ENCODE measurements around the gene RGSL1.

RGSL1 gene

DNA sequence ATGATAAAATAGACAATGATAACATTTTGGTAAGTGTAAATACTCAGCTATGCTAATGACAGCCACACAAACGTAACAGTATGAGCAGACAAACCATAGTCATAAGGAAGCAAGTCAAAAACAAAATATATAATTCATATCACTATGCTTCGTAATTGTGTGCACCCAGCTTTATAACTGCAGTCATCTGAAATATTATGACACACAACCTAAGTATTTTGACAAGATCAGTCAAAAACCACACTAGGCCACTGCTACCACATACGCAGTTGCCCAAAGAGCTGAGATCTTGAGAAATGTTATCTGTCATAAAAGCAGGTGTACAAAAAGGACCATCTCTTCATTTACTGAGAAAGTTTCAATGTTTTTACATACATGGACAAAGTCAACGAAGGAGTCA is 113.1 kb downstream of the RGSL1 start:
- H2AFZ ChIP-seq (ENCODE audit: low read depth, low read length, severe bottlenecking) = no peak overlapping the region
- H3K9me3 ChIP-seq (ENCODE audit: insufficient read depth, low read length) = no peaks in the 10 kb centered on the region; the same call in 1 of the 2 replicates
- H4K20me1 ChIP-seq (ENCODE audit: low read depth, low read length) = no peaks in the 10 kb centered on the region
- no peak overlapping the region for H3K9ac ChIP-seq (ENCODE audit: low read length)
- H3K4me2 ChIP-seq (ENCODE audit: low read depth, low read length, poor library complexity, severe bottlenecking) = no peak overlapping the region
- TF ChIP-seq, protein P1, sequence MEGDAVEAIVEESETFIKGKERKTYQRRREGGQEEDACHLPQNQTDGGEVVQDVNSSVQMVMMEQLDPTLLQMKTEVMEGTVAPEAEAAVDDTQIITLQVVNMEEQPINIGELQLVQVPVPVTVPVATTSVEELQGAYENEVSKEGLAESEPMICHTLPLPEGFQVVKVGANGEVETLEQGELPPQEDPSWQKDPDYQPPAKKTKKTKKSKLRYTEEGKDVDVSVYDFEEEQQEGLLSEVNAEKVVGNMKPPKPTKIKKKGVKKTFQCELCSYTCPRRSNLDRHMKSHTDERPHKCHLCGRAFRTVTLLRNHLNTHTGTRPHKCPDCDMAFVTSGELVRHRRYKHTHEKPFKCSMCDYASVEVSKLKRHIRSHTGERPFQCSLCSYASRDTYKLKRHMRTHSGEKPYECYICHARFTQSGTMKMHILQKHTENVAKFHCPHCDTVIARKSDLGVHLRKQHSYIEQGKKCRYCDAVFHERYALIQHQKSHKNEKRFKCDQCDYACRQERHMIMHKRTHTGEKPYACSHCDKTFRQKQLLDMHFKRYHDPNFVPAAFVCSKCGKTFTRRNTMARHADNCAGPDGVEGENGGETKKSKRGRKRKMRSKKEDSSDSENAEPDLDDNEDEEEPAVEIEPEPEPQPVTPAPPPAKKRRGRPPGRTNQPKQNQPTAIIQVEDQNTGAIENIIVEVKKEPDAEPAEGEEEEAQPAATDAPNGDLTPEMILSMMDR (IDR thresholded peaks at IDR 0.05; ENCODE audit: insufficient read depth, low read length, poor library complexity, severe bottlenecking) = no peak
- no peak for TF ChIP-seq EZH2phosphoT487 (conservative IDR thresholded peaks at IDR 0.05; ENCODE audit: low read length)
- H3K27ac ChIP-seq (ENCODE audit: low read depth, low read length) = no peak overlapping the region
- H3K9me2 ChIP-seq (replicated peaks; ENCODE audit: insufficient read depth, low read length) = no peaks in the 10 kb centered on the region
- H3F3A ChIP-seq (ENCODE audit: insufficient read depth) = peaks cover 7% of the 10 kb centered on the region; the same call in 1 of the 2 replicates
- H3K36me3 ChIP-seq (ENCODE audit: low read length) = peaks cover 12% of the 10 kb centered on the region
- no peaks in the 10 kb centered on the region for H3K79me2 ChIP-seq (ENCODE audit: insufficient read depth, low read length)
- no peak overlapping the region for H3K4me3 ChIP-seq (ENCODE audit: insufficient read depth, low read length, poor library complexity, severe bottlenecking)
- H3K27me3 ChIP-seq (ENCODE audit: low read length) = no peaks in the 10 kb centered on the region

DNA sequence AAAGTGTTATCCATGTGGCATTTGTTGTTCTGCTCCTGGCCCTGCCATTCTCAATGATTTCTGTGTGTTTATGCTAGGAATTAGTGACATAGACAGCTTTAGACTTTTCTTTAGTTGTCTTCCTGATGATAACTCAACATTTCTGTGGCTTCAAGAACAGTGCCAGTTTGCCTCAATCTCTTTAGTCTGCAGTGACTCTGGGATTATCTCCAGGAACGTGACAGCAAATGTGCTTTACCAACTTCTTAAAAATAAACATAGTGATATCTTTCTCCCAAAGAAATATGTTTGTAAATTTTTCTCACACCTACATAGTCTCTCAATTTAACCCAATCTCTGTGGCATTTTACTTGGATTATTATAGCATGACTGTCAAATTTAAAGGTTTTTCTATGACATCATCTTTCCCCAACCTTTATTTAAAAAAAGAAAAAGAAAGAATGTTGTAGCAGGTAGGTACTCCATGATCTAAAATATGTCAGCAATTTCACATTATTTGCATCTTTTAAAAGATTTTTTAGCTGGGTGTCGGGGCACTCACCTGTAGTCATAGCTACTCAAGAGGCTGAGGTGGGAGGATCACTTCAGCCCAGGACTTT is 114.6 kb downstream of the RGSL1 start:
- H3K27me3 ChIP-seq (ENCODE audit: low read length) = no peaks in the 10 kb centered on the region
- H3K36me3 ChIP-seq (ENCODE audit: low read length) = peaks cover 12% of the 10 kb centered on the region
- H3K9me2 ChIP-seq (replicated peaks; ENCODE audit: insufficient read depth, low read length) = no peaks in the 10 kb centered on the region
- no peaks in the 10 kb centered on the region for H3K79me2 ChIP-seq (ENCODE audit: insufficient read depth, low read length)
- no peak overlapping the region for H3K27ac ChIP-seq (ENCODE audit: low read depth, low read length)
- TF ChIP-seq EZH2phosphoT487 (conservative IDR thresholded peaks at IDR 0.05; ENCODE audit: low read length) = no peak
- TF ChIP-seq, protein P1 (IDR thresholded peaks at IDR 0.05; ENCODE audit: insufficient read depth, low read length, poor library complexity, severe bottlenecking) = no peak
- H4K20me1 ChIP-seq (ENCODE audit: low read depth, low read length) = no peaks in the 10 kb centered on the region
- no peak overlapping the region for H3K4me2 ChIP-seq (ENCODE audit: low read depth, low read length, poor library complexity, severe bottlenecking)
- H3K4me3 ChIP-seq (ENCODE audit: insufficient read depth, low read length, poor library complexity, severe bottlenecking) = no peak overlapping the region
- peaks cover 21% of the 10 kb centered on the region for H3F3A ChIP-seq (ENCODE audit: insufficient read depth)
- peak overlapping the region; percentile 50 for H2AFZ ChIP-seq (ENCODE audit: low read depth, low read length, severe bottlenecking)
- H3K9me3 ChIP-seq (ENCODE audit: insufficient read depth, low read length) = no peaks in the 10 kb centered on the region; the same call in 1 of the 2 replicates
- H3K9ac ChIP-seq (ENCODE audit: low read length) = no peak overlapping the region

DNA sequence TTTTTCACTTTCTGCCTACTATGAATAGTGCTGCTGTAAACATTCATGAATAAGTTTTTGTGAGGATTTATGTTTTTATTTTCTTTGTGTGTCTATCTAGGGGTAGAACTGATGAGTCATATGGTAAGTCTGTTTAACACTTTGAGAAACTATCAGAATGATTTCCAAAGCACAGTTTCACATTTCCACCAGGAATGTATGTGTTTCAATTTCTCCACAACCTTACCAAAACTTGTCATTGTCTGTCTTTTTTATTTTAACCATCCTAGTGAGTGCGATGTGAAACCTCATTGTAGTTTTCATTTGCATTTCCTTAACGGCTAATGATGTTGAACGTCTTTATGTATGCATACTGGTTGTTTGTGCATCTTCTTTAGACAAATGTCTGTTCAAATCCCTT is 115.6 kb downstream of the RGSL1 start:
- H3K36me3 ChIP-seq (ENCODE audit: low read length) = peaks cover 12% of the 10 kb centered on the region
- no peaks in the 10 kb centered on the region; the same call in 1 of the 2 replicates for H3K9me3 ChIP-seq (ENCODE audit: insufficient read depth, low read length)
- no peaks in the 10 kb centered on the region for H3K27me3 ChIP-seq (ENCODE audit: low read length)
- no peak overlapping the region for H3K9ac ChIP-seq (ENCODE audit: low read length)
- H3K4me3 ChIP-seq (ENCODE audit: insufficient read depth, low read length, poor library complexity, severe bottlenecking) = no peak overlapping the region
- TF ChIP-seq, protein P1 (IDR thresholded peaks at IDR 0.05; ENCODE audit: insufficient read depth, low read length, poor library complexity, severe bottlenecking) = no peak
- TF ChIP-seq EZH2phosphoT487 (conservative IDR thresholded peaks at IDR 0.05; ENCODE audit: low read length) = no peak
- no peak overlapping the region for H2AFZ ChIP-seq (ENCODE audit: low read depth, low read length, severe bottlenecking)
- H3K27ac ChIP-seq (ENCODE audit: low read depth, low read length) = no peak overlapping the region
- H3F3A ChIP-seq (ENCODE audit: insufficient read depth) = peaks cover 28% of the 10 kb centered on the region
- H4K20me1 ChIP-seq (ENCODE audit: low read depth, low read length) = no peaks in the 10 kb centered on the region
- no peaks in the 10 kb centered on the region for H3K9me2 ChIP-seq (replicated peaks; ENCODE audit: insufficient read depth, low read length)
- no peak overlapping the region for H3K4me2 ChIP-seq (ENCODE audit: low read depth, low read length, poor library complexity, severe bottlenecking)
- no peaks in the 10 kb centered on the region for H3K79me2 ChIP-seq (ENCODE audit: insufficient read depth, low read length)
